Neuronal stem cell (in vitro differentiated cells): ENCODE data around the gene GNAT1.
A peak's percentile ranks its signal among the peaks of the same experiment; 100 is the strongest.

Experiments used
- DNase-seq: peaks from one replicate; pipeline ENCODE4 v3.0.0-alpha.2; 2013; ENCODE audit warnings: low spot score
- H2AFZ ChIP-seq: one replicate; pipeline ENCODE4 v1.6.1; 2013; ENCODE audit warnings: mild to moderate bottlenecking, low read length, inconsistent platforms
- H2AK5ac ChIP-seq: 2 replicates; pipeline ENCODE4 v1.6.1; 2013; ENCODE audit warnings: low read depth, mild to moderate bottlenecking, inconsistent platforms, low read length, moderate library complexity, mixed read lengths
- H2BK120ac ChIP-seq: 2 replicates; pipeline ENCODE4 v1.6.1; 2013; ENCODE audit warnings: low read depth, mild to moderate bottlenecking, inconsistent platforms, low read length, moderate library complexity, mixed read lengths
- H2BK12ac ChIP-seq: one replicate; pipeline ENCODE4 v1.6.1; 2013; ENCODE audit warnings: low read length, inconsistent platforms
- H2BK15ac ChIP-seq: 2 replicates; pipeline ENCODE4 v1.6.1; 2013; ENCODE audit warnings: mild to moderate bottlenecking, low read length, inconsistent platforms, mixed read lengths
- H2BK5ac ChIP-seq: one replicate; pipeline ENCODE4 v1.6.1; 2013; ENCODE audit warnings: inconsistent platforms, mild to moderate bottlenecking, low read length, moderate library complexity
- H3K14ac ChIP-seq: one replicate; pipeline ENCODE4 v1.6.1; 2013; ENCODE audit warnings: low read length, inconsistent platforms
- H3K18ac ChIP-seq: 2 replicates; pipeline ENCODE4 v1.6.1; 2013; ENCODE audit warnings: low read length, inconsistent platforms
- H3K23ac ChIP-seq: 2 replicates; pipeline ENCODE4 v1.6.1; 2013; ENCODE audit warnings: low read depth, mild to moderate bottlenecking, mixed read lengths, low read length, inconsistent platforms; ENCODE audit not compliant: poor library complexity
- H3K27ac ChIP-seq: replicated peaks from 3 replicates; pipeline ENCODE4 v1.5.1; 2013; ENCODE audit warnings: low read length, inconsistent platforms
- H3K27me3 ChIP-seq, 3 experiments: 2 replicates each; pipeline ENCODE4 v1.6.1; 2013; ENCODE audit warnings: low read length in 3 of 3, mild to moderate bottlenecking in 2 of 3, inconsistent platforms in 1 of 3, low read depth in 1 of 3, mixed read lengths in 1 of 3, moderate library complexity in 1 of 3; ENCODE audit not compliant: control insufficient read depth in 3 of 3, insufficient read depth in 3 of 3
- H3K36me3 ChIP-seq, 2 donors: replicated peaks in 1 of 2; 2 replicates each; pipeline ENCODE4 v1.6.1; 2013; ENCODE audit warnings: low read length in 2 of 2; ENCODE audit not compliant: control insufficient read depth in 2 of 2, insufficient read depth in 2 of 2
- H3K4ac ChIP-seq: 2 replicates; pipeline ENCODE4 v1.6.1; 2013; ENCODE audit warnings: inconsistent platforms, mild to moderate bottlenecking, low read length, moderate library complexity
- H3K4me1 ChIP-seq, 2 donors: 1 replicate in 1 of 2; 2 replicates in 1 of 2; pipeline ENCODE4 v1.6.1; 2013; ENCODE audit warnings: low read length in 2 of 2, low read depth in 1 of 2; ENCODE audit not compliant: control insufficient read depth in 2 of 2, insufficient read depth in 1 of 2
- H3K4me2 ChIP-seq: one replicate; pipeline ENCODE4 v1.6.1; 2013; ENCODE audit warnings: mild to moderate bottlenecking, low read length, inconsistent platforms; ENCODE audit not compliant: insufficient read depth, poor library complexity, severe bottlenecking
- H3K4me3 ChIP-seq, 2 donors: 2 replicates each; pipeline ENCODE4 v1.5.1; 2013; ENCODE audit warnings: low read length in 2 of 2, mild to moderate bottlenecking in 2 of 2, inconsistent platforms in 1 of 2, moderate library complexity in 1 of 2
- H3K79me1 ChIP-seq: one replicate; pipeline ENCODE4 v1.6.1; 2013; ENCODE audit warnings: low read depth, mild to moderate bottlenecking, inconsistent platforms, low read length, moderate library complexity
- H3K9ac ChIP-seq: one replicate; pipeline ENCODE4 v1.6.1; 2013; ENCODE audit warnings: mild to moderate bottlenecking, low read depth, low read length, inconsistent platforms; ENCODE audit not compliant: poor library complexity
- H3K9me3 ChIP-seq, 2 donors: replicated peaks in 1 of 2; 2 replicates each; pipeline versions ENCODE3 to v1.6.1; 2013; ENCODE audit warnings: low read length in 2 of 2, mild to moderate bottlenecking in 2 of 2, inconsistent platforms in 1 of 2, low read depth in 1 of 2, mixed read lengths in 1 of 2, moderate library complexity in 1 of 2; ENCODE audit not compliant: control insufficient read depth in 2 of 2, insufficient read depth in 1 of 2
- H4K8ac ChIP-seq: one replicate; pipeline ENCODE4 v1.6.1; 2013; ENCODE audit warnings: low read depth, mild to moderate bottlenecking, inconsistent platforms, low read length, moderate library complexity
- H4K91ac ChIP-seq: one replicate; pipeline ENCODE4 v1.6.1; 2013; ENCODE audit warnings: low read length, low read depth, mild to moderate bottlenecking, inconsistent platforms; ENCODE audit not compliant: poor library complexity
- WGBS, 2 donors: extraction: QIAGEN DNeasy Blood & Tissue Kit; methylation state at CpG; one replicate each; pipeline ENCODE4 v1.1.7; 2013; ENCODE audit warnings: missing lambda C conversion rate in 2 of 2, mixed read lengths in 1 of 2; ENCODE audit not compliant: insufficient read length in 2 of 2, insufficient replicate concordance in 1 of 2; ENCODE audit errors: extremely low coverage in 2 of 2; 5-methylcytosine and 5-hydroxymethylcytosine counted together

The GNAT1 gene

GRCh38 chr3:50173685-50174516, 17.5 kb upstream of the GNAT1 start:
- Histone ChIP-seq H3K4me2 (no peak overlapping the region), H2BK12ac (no peak overlapping the region), H3K4me3 (peak overlapping the region in 1 of 2 donors; percentile 57), H4K8ac (no peak overlapping the region), H3K27ac (no peak overlapping the region), H2BK15ac (peak overlapping the region; percentile 4), H2AFZ (no peak overlapping the region), H3K27me3 (no peaks in the 10 kb centered on the region), H3K79me1 (peaks cover 34% of the 10 kb centered on the region), H3K18ac (peak overlapping the region; percentile 62), H2AK5ac (peak overlapping the region; percentile 40), H3K9ac (peak overlapping the region; percentile 73), H3K36me3 (peaks cover 0 to 35% of the 10 kb centered on the region in 2 donors), H3K9me3 (peaks cover 0 to 2% of the 10 kb centered on the region in 2 donors), H3K4ac (no peak overlapping the region), H2BK5ac (peak overlapping the region; percentile 42), H3K14ac (no peak overlapping the region), H4K91ac (no peak overlapping the region), H3K23ac (peak overlapping the region; percentile 45), H3K4me1 (peaks cover 12 to 28% of the 10 kb centered on the region in 2 donors), H2BK120ac (no peak overlapping the region)
- no CpG with 5 or more reads among the region's 29 CpGs for WGBS, 2 donors
- no peak for DNase-seq

- Histone ChIP-seq H2BK120ac (no peak overlapping the region), H3K4me1 (peaks cover 6 to 23% of the 10 kb centered on the region in 2 donors), H2BK15ac (peak overlapping the region; percentile 40), H3K4ac (no peak overlapping the region), H4K8ac (no peak overlapping the region), H3K4me2 (no peak overlapping the region), H2BK12ac (no peak overlapping the region), H3K79me1 (peaks cover 32% of the 10 kb centered on the region), H2AK5ac (peak overlapping the region; percentile 31), H3K27me3 (no peaks in the 10 kb centered on the region), H3K9ac (peak overlapping the region; percentile 54), H3K9me3 (peaks cover 0 to 2% of the 10 kb centered on the region in 2 donors), H3K27ac (no peak overlapping the region), H2BK5ac (peak overlapping the region; percentile 48), H3K14ac (peak overlapping the region; percentile 47), H3K4me3 (no peak overlapping the region), H3K36me3 (peaks cover 0 to 35% of the 10 kb centered on the region in 2 donors), H3K18ac (peak overlapping the region; percentile 36), H2AFZ (no peak overlapping the region), H4K91ac (no peak overlapping the region), H3K23ac (no peak overlapping the region)
- no CpG with 5 or more reads among the region's 7 CpGs for WGBS, 2 donors
- no peak for DNase-seq
These were observed 16.9 kb upstream of the GNAT1 start for GRCh38 chr3:50174517-50174895.

DNA sequence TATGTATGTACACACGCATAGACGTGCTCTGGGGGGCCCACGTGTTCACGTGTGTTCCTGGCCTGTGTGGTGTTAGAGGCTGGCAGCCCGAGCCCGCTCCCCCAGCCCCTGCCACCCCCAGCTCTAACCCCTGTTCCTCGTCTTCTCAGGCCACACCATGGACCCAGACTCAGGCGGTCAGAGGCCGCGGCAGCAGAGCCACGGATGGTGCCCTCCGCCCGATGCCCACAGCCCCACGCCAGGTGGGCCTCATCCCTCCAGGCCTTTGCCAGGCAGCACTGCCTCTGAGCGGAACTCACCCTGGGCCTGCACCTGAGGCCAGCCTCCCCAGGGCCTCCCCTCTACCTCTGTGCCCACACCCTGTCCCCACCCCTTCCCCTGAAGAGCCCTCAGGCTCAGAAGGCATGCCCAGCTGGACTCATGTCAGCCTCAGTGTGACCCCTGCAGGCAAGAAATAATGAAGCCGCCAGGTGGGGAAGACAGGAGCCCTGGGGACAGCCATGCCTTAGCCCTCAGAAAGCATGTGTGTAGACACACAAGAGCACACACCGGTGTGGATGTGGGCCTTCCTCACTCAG, 16.4 kb upstream of the GNAT1 start:
- Histone ChIP-seq H3K14ac (peak overlapping the region; percentile 47), H2AFZ (no peak overlapping the region), H3K36me3 (peaks cover 0 to 35% of the 10 kb centered on the region in 2 donors), H2BK12ac (peak overlapping the region; percentile 22), H2BK5ac (peak overlapping the region; percentile 48), H2BK15ac (peak overlapping the region; percentile 40), H2AK5ac (peak overlapping the region; percentile 31), H3K9me3 (peaks cover 0 to 2% of the 10 kb centered on the region in 2 donors), H3K4me3 (no peak overlapping the region), H3K4me2 (no peak overlapping the region), H3K27ac (no peak overlapping the region), H3K23ac (peak overlapping the region; percentile 73), H3K9ac (peak overlapping the region; percentile 54), H3K79me1 (peaks cover 29% of the 10 kb centered on the region), H4K91ac (no peak overlapping the region), H3K4me1 (peaks cover 6 to 17% of the 10 kb centered on the region in 2 donors), H2BK120ac (no peak overlapping the region), H3K4ac (no peak overlapping the region), H3K27me3 (no peaks in the 10 kb centered on the region), H3K18ac (peak overlapping the region; percentile 36), H4K8ac (no peak overlapping the region)
- no peak for DNase-seq
- no CpG with 5 or more reads among the region's 17 CpGs for WGBS, 2 donors

DNA sequence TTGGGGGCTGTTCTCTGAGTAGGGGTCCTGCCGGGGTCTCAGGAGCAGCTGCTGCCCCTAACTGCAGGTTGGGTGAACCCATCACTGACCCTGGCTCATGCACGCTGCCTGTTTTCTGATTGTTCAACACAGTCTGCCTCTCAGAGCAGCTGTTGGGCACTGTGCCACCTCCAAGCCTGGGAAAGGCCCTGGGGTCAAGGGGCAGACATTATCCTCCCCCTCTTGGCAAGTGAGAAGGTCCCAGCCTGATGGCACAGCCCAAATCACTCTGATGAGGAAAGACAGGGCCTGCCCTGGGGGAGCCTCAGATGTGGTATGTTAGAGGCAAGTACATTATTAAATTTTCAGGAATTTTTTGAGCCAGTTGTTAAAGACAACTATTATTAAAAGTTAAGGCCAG, 14.1 kb upstream of the GNAT1 start:
- Histone ChIP-seq H2BK5ac (no peak overlapping the region), H3K27ac (no peak overlapping the region), H4K8ac (no peak overlapping the region), H3K36me3 (peaks cover 0 to 42% of the 10 kb centered on the region in 2 donors), H2AK5ac (no peak overlapping the region), H4K91ac (no peak overlapping the region), H3K9me3 (peaks cover 0 to 2% of the 10 kb centered on the region in 2 donors), H3K4ac (no peak overlapping the region), H3K4me1 (peaks cover 0 to under 1% of the 10 kb centered on the region in 2 donors), H2BK12ac (no peak overlapping the region), H2AFZ (no peak overlapping the region), H3K23ac (no peak overlapping the region), H3K4me3 (no peak overlapping the region), H3K27me3 (no peaks in the 10 kb centered on the region), H3K4me2 (no peak overlapping the region), H2BK120ac (no peak overlapping the region), H3K14ac (no peak overlapping the region), H3K9ac (no peak overlapping the region), H3K79me1 (peaks cover 17% of the 10 kb centered on the region), H2BK15ac (no peak overlapping the region), H3K18ac (no peak overlapping the region)
- no CpG with 5 or more reads among the region's 2 CpGs for WGBS, 2 donors
- DNase-seq = no peak
